GM21723 (cell line): Measurements from ENCODE around the gene KAT6B.
A peak's percentile ranks its signal among the peaks of the same experiment; 100 is the strongest.
"Not testable (repeated sequence)": the region's sequence is repeated elsewhere in the genome, so short reads cannot be mapped to it uniquely, and the experiment has no call there.

Experiments used
- ATAC-seq: cut with Tn5 transposase; IDR thresholded peaks from one replicate; pipeline ENCODE4 v1.9.1; 2021; ENCODE audit warnings: mild to moderate bottlenecking, moderate library complexity; ENCODE audit not compliant: unreplicated experiment

The KAT6B gene

DNA sequence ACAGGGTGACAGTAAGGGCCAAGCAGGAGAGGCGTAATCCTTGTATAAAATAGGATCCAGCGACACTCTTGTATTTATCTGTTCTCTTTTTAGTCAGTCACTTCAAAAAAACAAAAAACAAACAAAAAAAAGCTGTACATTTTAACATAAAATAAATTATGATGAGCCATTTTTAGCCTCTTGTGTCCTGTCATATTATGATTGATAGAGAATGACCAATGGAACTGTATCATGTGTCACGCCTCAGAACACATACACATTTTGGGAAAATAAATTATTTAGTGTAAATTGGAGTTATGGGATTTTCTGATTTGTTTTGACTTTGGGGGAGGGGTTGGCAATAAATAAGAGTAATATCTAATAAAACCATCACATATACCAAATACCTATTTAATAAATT, 205.7 kb downstream of the KAT6B start:
- no peak for ATAC-seq

DNA sequence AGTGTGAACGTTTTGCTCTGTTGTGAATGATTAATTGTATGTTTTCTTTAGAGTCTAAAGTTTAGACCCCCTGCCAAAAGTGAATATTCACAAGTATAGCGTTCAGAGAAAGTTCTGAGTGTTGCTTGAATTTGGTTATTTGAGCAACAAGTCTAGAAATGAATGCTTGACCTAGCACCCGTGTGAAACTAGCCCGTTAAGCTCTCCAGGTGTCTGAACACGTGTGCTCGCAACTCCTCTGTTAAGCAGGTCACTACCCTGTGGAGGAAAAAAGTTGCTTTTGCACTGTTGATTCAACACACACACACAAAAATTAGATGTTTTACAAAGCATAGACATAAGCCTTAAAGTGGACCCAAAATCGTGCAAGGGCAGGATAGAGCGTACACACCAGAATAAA, 206.4 kb downstream of the KAT6B start:
- ATAC-seq, result no peak

DNA sequence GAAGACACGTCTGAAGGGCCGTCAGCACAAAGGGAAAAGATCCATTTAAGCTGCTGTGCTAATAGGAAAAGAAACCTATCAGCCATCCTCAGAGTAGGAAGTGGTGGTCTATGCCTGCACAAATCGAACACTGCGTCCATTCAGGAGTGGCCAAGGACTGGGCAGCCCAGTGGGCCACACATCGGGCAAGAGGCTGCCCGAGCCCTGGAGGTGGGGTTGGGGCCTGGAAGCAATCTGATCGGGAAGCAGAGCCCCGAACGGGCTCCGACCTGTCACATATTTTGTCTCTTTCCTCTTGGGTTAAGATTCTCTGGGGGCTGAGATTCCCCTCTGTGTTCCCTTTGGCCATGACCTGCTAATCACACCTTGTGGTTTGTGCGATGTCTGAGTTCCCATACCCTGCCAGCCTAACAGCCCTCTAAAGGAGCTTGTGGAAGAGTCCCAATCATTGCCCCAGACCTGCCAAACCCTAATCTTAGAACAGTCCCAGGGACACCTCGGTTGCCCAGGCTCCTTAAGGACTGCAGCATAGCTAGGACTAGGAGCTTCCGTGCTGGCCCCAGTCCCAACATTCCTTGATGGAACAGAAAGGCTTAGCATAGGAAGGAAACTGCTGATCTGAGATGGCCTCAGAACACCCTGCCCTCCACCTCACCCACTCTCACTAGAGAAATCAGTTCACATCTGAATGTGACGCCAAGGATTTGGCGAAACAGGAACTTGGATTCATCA, 207.2 kb downstream of the KAT6B start:
- no peak for ATAC-seq

DNA sequence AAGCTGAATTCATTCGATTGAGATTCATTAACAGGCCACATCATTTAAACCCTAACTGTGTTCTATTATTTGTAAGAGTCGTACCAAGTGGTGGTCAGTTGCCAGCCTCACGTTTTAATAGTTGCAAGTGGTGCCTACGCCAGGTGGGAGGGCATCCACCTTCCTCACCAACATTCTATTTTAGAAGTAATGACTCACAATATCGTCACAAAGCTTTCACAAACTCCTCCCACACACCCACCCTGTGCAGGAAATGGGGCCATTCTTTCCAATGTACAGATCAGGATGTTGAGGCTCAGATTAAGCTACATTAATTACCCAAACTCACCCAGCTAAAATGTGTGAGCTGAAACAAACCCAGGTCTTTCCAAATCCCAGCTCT, 207.7 kb downstream of the KAT6B start:
- no peak for ATAC-seq

DNA sequence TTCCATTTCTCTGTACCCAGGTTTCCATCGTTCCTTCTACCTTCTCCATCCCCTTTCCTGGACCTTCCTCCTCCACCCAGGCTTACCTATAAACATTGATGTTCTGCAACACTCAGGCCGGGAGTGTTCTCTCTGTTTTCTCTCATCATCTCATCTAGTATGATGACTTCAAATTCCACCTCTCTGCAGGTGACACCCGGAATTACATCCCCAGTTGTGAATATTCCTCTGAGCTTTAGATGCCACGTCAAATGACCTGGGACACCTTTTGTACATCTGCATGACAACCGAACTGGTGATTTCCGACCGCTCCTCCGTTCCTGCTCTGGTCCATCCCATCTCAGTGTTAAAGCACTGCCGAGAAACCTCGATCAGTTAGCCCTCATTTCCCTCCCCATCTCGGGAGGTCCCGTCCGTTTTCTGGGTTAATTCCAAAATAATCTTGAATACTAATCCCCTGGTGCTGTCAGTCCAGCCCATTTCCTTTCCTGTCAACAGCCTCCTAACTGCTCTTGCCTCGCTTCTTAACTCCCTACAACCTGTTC, 208.4 kb downstream of the KAT6B start:
- ATAC-seq, result no peak

DNA sequence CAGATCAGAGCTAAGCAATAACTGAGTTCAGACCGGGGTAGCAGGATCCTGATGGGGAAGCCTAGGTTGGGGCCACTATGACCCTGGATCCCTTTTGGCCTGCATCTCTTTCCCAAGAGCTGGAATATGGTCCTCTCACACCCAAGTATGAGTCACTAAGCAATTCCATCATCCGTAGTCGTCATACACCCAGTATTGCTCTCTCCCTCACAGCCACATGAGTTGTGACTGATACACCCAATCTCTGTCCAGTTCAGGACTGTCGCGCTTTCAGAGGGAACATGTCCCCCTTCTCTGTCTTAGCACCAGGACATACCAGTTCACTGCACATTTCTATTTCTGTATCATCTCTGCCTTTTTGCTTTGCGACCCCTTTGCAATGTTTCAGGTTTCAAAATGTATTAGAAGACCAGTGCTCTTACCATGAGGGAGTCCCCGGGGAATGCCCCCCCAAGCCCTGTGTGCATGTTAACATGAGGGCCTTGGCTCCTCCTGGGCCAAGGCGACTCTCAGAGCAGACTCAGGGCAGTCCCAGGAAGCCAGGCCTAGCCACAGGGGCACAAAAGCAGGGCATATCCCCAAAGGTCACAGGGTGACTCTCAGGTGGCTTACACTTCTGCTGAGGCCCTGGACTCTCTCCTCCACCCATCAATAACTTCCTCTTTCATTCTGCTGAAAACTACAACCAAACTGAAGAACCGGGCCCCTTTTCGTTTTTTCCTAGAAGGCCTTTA, 209.7 kb downstream of the KAT6B start:
- peak; percentile 51 for ATAC-seq

DNA sequence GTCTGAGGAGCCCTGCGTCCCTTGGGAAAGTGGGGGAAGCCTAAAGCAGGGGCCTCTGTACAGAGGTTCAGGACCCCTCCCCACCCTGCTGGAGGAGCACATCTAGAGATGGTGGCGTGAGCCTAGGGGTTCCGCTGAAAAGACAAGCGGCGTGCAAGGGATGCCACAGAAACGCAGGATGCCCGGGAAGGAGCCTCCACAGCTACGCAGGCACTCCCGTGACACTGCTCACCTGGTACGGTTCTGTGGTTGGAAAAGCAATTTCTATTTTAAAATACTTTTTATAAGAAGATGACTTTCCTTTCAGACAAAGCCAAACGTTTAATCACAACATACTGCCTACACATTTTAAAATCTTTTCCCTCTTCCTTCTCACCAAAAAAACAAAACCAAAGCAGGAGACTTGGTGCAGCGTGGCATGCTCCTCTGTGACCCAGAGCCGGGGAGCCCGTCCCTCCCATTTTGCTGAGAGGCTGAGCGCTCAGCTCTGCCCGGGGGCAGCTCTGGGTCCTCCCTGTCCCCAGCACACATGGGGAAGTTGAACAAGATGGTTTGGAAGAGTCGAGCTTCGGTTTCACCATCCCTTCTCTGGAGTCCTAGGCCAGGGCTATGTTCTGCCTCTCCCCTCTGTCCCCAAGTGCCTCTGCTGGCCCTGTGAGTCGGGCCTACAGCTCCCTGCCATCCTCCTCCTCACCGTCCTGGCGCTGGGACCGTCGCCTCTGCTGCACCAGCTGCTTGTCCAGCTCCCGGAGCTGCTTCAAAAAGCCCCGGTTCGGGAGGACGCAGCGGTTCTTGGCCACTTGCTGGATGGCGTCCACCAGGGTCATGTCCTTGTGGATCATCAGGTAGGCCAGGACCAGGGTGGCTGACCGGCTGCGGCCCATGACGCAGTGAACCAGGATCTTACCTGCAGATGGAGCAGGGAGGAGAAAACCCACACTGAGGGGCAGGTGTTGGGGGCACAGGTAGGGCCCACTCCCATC, 211.1 kb downstream of the KAT6B start:
- no peak for ATAC-seq

DNA sequence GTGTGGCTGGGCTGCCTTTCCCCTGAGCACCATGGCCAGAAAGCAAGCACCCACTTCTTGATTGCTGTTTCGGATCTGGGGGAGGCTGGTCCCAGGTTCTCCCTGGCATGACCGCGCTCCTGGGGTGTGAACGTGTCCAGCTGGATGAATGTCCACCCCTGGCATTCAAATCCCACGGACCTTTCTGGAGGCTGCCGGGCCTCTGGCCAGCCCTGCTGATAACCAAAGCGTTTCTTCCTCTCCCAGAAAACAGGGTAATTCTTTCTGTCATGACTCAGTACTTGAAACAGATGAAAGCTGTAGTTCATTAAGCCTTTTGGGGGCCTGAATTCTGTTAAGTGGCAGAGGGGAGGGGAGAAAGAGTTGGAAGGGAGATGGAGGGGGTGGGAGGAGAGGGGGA, 211.9 kb downstream of the KAT6B start:
- no peak for ATAC-seq

DNA sequence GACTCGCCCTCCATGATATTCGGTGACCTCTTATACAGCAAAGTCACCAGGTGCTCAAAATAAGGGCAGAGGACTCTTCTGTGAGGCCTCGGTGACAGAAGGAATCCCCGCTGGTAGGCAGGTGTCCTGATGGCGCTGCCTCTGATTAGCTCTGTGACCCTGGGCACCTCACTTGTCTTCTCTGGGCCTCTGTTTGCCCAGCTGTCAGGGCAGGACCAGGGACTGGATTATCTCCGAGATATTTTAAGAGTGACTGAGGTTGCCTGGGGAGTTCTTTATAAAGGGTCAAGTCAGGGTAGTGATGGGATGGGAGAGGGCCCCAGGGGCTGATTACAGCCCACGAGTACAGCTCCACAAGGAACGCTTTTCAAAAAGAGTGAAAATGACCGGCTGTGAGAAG, 214.2 kb downstream of the KAT6B start:
- ATAC-seq, result no peak

DNA sequence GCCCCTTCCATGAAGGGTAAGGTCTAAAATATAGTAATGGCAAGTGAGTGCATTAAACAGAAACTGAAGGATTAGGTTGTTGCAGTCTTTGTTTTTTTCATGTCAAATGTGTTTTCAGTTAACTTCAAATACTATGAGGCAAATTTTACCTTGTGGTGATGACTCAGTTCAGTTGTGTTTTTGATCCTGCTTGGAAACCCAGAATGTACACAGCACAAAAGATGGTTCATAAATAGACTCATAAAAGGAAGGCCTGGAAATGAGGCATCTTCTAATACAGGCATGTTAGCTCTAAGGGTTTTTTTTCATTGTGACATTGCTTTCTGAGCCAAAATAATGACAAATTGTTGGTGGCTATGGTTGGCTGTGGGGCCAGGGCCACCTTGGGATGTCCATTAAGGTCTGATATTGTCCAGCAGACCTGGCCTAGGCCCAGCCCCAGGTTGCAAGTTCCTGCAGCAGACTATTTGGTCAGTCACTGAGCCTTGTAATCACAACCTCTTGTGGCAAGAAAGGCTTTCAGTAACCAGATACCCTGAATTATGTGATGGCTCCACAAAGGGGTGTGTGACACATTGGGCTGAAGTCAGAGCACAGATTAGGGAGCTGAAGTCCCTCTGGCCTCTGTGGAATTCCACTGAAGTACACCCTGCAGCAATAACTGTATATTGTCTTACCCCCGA, 216.0 kb downstream of the KAT6B start:
- ATAC-seq, result no peak

DNA sequence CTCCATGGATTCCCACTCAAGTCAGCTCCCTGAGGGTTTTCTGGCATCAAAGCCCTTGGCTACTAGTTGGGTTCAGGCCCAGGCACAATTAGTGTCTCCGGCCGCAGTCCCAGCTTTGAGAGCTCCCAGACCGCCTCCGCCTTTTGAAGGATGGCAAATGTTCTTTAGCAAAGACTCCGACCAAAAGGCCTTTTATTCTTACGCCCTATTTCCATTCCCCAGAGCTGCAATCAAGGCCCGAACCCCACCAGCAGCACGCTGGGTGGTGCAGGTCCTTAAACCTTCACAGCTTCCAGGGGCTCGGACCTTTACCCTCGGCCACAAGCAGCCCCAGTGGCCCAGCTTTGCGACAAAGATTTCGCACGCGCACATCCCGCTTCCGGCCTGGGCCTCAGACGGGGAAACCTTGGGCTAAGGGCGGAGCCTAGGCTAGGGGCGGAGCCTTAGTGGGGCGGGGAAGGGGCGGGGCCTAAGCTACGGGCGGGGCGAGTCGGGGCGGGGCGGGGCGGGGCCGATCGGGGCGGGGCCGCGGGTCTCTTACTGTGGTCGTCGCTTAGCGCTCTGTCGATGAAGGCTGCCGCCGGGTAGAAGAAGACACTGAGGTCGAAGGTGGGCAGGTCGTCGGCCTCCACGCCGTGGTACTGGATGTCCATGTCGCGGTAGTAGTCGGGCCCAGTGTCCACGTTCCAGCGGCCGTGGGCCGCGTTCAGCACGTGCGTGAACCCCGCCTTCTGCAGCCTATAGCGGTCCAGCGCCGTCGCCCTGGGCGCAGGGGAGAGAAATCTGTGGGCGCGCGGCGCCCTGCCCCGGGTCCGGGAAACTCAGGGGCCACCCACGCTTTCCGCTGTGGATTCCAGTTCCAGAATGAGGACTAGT, 217.1 kb downstream of the KAT6B start:
- ATAC-seq, result no peak

DNA sequence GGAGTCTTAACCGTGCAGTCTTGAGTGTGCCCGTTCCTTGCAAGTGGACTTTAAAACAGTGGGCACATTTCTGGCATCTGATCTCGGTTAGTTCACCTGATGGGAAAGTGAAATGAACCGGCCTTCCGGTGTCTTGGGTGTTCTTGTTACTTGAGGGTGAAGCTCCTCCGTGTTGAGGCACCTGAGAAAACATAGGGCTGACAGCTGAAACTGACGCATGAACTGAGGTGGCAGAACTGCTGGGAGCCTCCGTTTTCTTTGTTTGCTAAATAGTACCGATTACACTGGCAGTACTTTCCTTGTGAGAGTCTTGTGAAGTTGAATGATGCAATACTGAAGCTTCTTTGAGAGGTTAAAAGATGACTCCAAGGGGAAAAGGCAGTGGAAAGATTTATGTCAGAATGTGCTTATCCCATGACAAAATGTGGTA, 222.3 kb downstream of the KAT6B start:
- no peak for ATAC-seq

DNA sequence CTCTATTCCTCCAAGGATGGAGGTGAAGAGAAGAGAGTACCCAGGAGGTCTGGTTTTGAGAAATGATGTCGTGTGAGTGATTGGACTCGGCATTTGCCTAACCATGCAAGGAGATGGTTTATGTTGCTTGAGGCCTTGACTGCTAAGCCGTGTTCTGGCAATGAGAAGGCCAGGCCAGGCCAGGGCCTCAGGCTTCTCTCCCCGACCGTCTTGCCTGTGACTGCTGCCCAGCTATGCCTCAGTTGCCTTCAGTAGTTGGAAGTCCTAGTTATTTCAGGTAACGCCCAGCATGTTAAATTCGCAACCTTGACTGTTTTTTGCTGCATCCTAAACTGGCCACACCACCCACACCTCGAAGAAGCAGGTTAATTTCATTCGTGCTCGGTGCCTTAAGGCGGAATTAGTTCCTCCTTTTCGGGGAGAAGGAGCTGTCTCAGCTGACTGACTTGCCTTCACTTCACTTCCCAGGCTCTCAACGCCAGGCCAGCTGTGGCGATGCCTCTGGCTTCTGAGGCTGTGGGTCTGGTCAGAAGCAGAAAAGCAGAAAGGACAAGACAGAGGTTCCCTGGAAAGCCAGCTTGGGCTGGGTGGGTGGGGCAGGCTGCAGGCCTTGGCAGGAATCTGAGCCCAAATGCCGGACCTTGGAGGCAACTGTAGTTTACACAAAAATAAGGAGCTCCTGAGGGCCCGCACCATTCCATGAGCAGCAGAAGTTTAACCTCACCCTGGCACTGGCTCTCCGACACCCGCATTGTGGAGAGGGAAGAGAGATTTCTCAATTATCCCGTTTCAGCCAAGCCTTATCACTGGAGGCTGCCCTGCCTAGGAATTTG, 223.1 kb downstream of the KAT6B start:
- ATAC-seq, result no peak

DNA sequence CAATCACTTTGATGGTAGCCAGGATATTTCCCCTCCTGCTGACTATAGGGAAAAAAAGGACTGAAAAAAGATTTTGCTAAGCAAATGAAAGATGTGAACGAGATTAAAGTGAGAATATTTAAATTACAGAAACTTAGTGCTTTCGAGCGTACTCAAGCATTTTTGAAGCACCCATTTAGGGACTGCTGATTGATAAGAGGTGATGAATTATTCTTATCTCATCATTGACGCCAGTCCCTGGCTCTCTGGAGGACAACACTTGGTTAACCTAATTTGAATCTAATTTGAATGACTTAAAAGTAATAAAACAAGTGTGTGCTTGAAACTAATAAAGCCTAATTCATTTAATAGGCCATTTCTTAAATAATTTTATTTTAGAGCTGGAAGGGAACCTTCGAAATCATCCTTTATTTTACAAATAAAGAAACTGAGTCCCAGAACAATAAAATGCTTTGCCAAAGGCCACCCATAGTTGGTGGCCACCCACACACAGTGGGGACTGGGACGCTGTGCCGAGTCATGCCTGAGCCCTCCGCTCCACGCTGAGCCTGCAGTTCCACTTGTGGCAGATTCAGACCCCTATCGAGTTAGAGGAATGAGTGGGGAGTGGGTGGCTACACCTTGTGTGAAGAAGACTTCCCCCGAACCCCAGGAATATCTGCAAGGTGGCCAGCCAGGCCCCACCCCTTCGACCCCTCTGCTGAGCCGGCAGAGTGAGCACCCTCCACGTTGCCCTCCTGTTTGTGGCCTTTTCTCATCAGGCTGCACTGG, 223.9 kb downstream of the KAT6B start:
- no peak for ATAC-seq

DNA sequence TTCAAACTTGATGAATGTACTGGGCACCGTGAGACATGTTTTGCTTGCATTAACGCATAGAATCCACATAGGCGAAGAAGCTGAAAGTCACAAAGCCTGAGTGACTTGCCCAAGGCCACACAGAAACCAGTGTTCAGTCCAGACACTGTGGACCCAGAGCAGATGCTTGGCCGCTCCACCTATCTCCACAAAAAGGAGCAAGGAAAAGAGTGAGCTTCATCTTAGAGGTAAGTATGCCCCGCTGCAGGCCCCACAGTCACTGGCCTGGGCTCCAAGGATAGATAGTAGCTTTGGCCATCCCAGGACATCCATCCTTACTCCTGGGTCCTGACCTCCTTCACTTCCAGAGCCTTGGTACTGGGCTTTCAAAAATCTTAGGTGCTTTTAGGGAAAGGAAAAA, 224.9 kb downstream of the KAT6B start:
- no peak for ATAC-seq

DNA sequence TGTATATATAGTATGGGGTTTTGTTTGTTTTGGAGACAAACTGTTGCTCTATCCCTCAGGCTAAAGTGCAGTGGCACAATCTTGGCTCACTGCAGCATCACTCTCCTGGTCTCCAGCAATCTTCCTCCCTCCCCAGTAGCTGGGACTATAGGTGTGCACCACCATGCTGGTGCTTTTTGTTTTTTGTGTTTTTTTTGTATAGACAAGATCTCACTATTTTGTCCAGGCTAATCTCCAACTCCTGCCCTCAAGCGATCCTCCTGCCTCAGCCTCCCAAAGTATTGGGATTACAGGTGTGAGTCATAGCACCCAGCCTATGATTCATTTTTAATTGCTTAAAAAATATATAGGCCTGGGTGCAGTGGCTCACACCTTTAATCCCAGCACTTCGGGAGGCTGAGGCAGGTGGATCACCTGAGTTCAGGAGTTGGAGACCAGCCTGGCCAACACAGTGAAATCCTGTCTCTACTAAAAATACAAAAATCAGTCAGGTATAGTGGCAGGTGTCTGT, 229.6 kb downstream of the KAT6B start:
- ATAC-seq, result not testable (repeated sequence)

DNA sequence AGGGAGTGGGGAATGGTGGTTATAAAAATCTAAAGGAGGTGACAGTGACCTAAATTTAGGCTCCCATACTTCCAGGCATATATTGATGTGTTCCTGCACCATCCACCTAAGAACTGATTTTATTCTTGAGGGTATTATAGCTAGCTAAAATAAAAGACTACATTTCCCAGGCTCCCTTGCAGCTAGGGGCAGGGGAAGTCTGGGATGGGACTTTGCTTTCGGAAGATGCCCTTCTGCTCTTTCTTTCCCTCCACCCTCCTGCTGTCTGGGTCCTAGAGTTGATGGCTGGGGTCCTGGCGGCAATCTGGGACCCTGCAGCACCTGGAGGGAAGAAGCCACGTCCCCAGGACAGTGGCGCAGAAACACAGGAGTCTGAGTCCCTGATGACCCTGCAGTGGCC, 231.3 kb downstream of the KAT6B start:
- ATAC-seq, result no peak

DNA sequence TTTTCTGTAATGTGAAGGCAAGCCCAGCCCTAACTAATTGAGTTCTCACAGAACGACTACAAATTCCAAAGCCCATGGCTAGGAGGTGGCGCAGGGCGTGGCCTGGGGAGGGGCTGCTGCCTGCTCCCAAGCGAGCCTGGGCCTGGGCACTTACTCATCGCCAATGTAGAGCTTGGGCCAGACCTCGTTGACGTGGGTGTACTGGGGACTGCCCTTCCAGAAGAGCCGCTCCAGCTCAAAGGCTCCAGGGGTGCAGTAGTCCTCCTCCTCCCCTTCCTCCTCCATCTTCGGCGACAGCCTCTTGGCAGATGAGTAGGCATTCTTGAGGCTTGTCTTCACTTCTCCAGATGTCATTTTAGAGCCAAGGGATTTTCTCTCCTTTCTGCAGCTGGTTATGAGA, 231.8 kb downstream of the KAT6B start:
- ATAC-seq, result no peak
